Parietal lobe (tissue), 2 donors: Measurements from ENCODE around the gene REEP3. TPM values are rescaled to one million over a fixed set of nuclear protein-coding genes. Genes with fewer than 3 reads are reported as not detected.

Source experiments
- small RNA-seq: library from RNA; depleted of rRNA; stranded (forward); fragments of <200 nt; gene quantifications from one replicate; pipeline ENCODE3, GENCODE V24; 2014; ENCODE audit warnings: low replicate concordance
- total RNA-seq: library from RNA; depleted of rRNA; stranded (reverse); fragments of >200 nt; gene quantifications from one replicate; pipeline ENCODE4 v1.2.3, GENCODE V29; 2014

Gene REEP3
- total RNA-seq = 15.7 TPM

GRCh38 chr10:63520500-63521415 lies at the start of gene REEP3:
TSS of gene REEP3 (plus strand) at chr10:63521401. CDS start at chr10:63521546, 145 bp downstream.

Small RNA genes within 50 kb of the gene (small RNA-seq; reads per million reads assigned to genes)
- not detected for gene AC022022.1

Other genes starting within 250 kb of the REEP3 start
- gene JMJD1C, start 55.4 kb upstream of the REEP3 start, total RNA-seq = 396 TPM